HFF-Myc (cell line): ENCODE data around the gene HPD.

ENCODE experiments used
- DNase-seq: peaks from one replicate; pipeline ENCODE4 v3.0.0-alpha.2; 2011; ENCODE audit warnings: low read depth; ENCODE audit errors: extremely low read depth
- H3K4me3 ChIP-seq: replicated peaks from 2 replicates; pipeline ENCODE4 v1.5.1; 2011; ENCODE audit warnings: low read depth, mild to moderate bottlenecking, control low read depth, low read length
- CTCF ChIP-seq: IDR thresholded peaks from 2 replicates; pipeline ENCODE4 v1.5.1; 2012; ENCODE audit warnings: mild to moderate bottlenecking, low read depth, low read length, control low read depth; ENCODE audit errors: missing control alignments

HPD gene

GRCh38 chr12:121858662-121859572 lies at the start of gene HPD:
Gene HPD, minus strand, starts transcription at chr12:121858859. Its CDS starts 36 bp downstream, at chr12:121858823.
- DNase-seq = peak; percentile 66
- no peak within 1 kb of the TSS for H3K4me3 ChIP-seq
- no peak for TF ChIP-seq CTCF

GRCh38 chr12:121905746-121906145 lies 47.1 kb upstream of the HPD start:
- no peak for DNase-seq
- H3K4me3 ChIP-seq = no peak overlapping the region
- TF ChIP-seq CTCF = no peak

- no peak overlapping the region for H3K4me3 ChIP-seq
- TF ChIP-seq CTCF = no peak
- DNase-seq = no peak
These were observed 44.5 kb upstream of the HPD start for GRCh38 chr12:121903202-121903601.

- DNase-seq = no peak
- TF ChIP-seq CTCF = no peak
- no peak overlapping the region for H3K4me3 ChIP-seq
These were observed 40.9 kb upstream of the HPD start for GRCh38 chr12:121899590-121899989.

- no peak for TF ChIP-seq CTCF
- DNase-seq = no peak
- H3K4me3 ChIP-seq = no peak overlapping the region
These were observed 39.6 kb upstream of the HPD start for GRCh38 chr12:121898287-121898686.

GRCh38 chr12:121894633-121895032 lies 36.0 kb upstream of the HPD start:
- peak; percentile 19 for TF ChIP-seq CTCF
- DNase-seq = no peak

GRCh38 chr12:121893961-121894460 lies 35.4 kb upstream of the HPD start:
- peak; percentile 54 for DNase-seq
- H3K4me3 ChIP-seq = no peak overlapping the region
- no peak for TF ChIP-seq CTCF

More at GRCh38 chr12:121894633-121895032, 36.0 kb upstream of the HPD start:
- no peak overlapping the region for H3K4me3 ChIP-seq
